ENCODE results near the gene KITLG. TPM values are rescaled to one million over a fixed set of nuclear protein-coding genes. Genes with fewer than 3 reads are reported as not detected.

Gene KITLG
- total and polyA plus RNA-seq, 12 donors: 1.9 to 22.7 (median 9.5) TPM

DNA sequence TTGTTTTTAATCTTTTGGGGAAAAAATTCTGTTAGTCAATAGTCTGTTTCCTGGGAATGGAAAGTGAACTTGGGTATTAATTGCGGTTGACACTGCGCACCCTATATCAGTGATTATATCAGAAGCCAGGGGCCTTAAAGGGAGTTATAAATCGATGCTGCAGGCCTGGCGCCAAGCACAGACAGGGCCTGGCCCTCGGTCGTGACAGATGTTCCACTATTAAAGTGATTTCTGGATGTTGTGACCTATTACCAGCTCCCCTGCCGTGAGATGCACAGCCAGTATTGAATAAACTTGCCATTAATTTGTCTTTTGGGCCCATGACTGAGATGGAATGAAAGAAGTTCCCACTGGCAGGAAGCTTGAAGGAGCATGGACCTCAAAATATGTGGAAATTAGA is 45.1 kb upstream of the KITLG start:
- Histone ChIP-seq H3K27ac (no peak overlapping the region), H3K36me3 (replicated peaks in 1 of 2) (no peaks in the 10 kb centered on the region), H3K4me3 (no peak overlapping the region), H3K9me3 (replicated peaks in 1 of 3) (no peaks in the 10 kb centered on the region), H3K4me1 (replicated peaks in 1 of 2) (no peaks in the 10 kb centered on the region), H3K27me3 (no peaks in the 10 kb centered on the region)
- intact Hi-C loops (cut with DNase I): no loop called here
- DNase-seq: no peak
- TF ChIP-seq, protein P1, sequence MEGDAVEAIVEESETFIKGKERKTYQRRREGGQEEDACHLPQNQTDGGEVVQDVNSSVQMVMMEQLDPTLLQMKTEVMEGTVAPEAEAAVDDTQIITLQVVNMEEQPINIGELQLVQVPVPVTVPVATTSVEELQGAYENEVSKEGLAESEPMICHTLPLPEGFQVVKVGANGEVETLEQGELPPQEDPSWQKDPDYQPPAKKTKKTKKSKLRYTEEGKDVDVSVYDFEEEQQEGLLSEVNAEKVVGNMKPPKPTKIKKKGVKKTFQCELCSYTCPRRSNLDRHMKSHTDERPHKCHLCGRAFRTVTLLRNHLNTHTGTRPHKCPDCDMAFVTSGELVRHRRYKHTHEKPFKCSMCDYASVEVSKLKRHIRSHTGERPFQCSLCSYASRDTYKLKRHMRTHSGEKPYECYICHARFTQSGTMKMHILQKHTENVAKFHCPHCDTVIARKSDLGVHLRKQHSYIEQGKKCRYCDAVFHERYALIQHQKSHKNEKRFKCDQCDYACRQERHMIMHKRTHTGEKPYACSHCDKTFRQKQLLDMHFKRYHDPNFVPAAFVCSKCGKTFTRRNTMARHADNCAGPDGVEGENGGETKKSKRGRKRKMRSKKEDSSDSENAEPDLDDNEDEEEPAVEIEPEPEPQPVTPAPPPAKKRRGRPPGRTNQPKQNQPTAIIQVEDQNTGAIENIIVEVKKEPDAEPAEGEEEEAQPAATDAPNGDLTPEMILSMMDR (IDR thresholded peaks at IDR 0.05): no peak
- no peak for TF ChIP-seq POLR2A (IDR thresholded peaks at IDR 0.05)
- WGBS, 4 donors: 73 to 77% (median 74%) methylated on average over 7 of the region's 7 CpGs

DNA sequence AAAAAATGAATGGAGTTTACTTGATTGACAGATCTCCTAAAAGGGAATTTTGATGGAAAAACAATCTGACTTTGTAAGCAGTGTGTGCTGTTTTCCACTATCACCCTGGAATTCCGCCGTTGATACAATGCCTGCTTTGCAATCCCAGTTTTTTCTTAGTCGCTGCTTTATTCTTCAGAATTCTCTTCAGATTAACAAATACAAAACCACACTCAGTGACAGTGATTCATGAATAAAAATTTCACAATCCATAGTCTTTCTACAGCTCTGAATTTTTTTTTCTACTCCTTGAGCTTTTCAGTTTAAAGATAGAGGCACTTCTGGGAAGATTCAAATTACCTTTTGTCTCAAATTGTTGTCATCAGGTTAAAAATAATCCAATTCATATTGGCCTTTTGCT is 44.6 kb upstream of the KITLG start:
- TF ChIP-seq POLR2A (IDR thresholded peaks at IDR 0.05): no peak
- TF ChIP-seq, protein P1 (IDR thresholded peaks at IDR 0.05): no peak
- Histone ChIP-seq H3K4me1 (replicated peaks in 1 of 2) (no peaks in the 10 kb centered on the region), H3K9me3 (replicated peaks in 1 of 3) (no peaks in the 10 kb centered on the region), H3K27ac (no peak overlapping the region), H3K4me3 (no peak overlapping the region), H3K27me3 (no peaks in the 10 kb centered on the region), H3K36me3 (replicated peaks in 1 of 2) (no peaks in the 10 kb centered on the region)
- intact Hi-C loops (cut with DNase I): no loop called here
- 77 to 87% (median 81%) methylated on average over 3 of the region's 3 CpGs for WGBS, 4 donors
- DNase-seq: no peak

DNA sequence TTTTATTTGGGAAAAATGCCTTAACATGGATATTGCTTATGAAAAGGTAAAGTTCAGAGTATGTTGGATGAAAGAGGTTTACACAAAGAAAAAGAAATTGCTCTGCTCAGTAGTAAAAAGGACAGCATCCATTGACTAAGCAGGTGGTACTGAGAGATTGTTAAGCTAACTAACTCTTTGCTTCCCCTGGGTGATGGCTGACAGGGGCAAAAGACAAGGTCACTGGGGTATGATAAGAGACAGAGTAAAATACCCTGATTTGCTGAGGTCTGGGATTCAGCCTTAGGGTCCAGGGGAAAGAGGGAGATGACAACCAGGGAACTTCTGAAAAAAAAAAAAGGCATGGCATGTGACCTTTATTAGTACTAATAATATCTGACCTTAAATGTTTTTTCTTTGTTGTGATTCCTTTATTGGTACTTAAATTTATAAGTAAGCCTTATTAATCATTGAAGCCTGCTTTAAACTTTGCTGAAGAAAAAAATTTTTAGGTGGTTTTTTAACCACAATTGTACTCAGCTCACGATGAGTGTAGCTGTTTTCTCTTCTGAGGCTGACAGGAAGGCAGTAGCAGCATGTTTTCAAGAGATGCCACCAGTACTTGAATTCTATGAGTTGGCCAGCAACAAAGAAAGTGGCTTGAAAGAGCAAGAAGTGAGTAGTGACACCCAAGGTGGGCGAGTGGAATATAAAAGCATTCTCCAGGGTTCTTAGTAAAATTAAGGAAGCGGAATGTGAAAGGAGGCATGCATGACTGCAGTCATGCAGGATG is 43.7 kb upstream of the KITLG start:
- WGBS, 4 donors: 74 to 83% (median 80%) methylated on average over 3 of the region's 3 CpGs
- no peaks in the 10 kb centered on the region for H3K9me3 ChIP-seq (replicated peaks in 1 of 3)
- intact Hi-C loops (cut with DNase I): no loop called here

DNA sequence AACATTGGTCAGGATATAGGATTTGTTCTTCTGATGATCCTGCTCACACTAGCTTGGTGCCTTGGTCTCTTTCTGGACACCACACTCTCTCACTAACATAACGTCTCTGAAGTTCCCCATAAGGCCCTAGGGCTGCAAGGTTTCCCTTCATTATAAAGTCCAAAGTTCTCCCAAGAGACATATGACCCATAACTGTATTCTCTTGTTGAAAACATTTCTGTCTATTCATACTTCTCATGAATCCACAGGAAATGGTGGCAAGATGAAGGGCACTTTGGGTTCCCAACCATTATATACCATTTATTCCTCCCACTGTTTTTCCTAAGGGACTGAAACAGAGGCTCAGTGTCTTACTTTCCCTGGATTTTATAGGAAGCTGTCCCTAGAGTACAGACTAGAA is 37.1 kb upstream of the KITLG start:
- WGBS, 4 donors: 76 to 82% (median 80%) methylated on average over 1 of the region's 1 CpG
- intact Hi-C loops (cut with DNase I): no loop called here
- Histone ChIP-seq H3K27me3 (no peaks in the 10 kb centered on the region), H3K36me3 (replicated peaks in 1 of 2) (no peaks in the 10 kb centered on the region), H3K27ac (no peak overlapping the region), H3K9me3 (replicated peaks in 1 of 3) (no peaks in the 10 kb centered on the region), H3K4me1 (replicated peaks in 1 of 2) (no peaks in the 10 kb centered on the region), H3K4me3 (no peak overlapping the region)
- DNase-seq: no peak
- no peak for TF ChIP-seq POLR2A (IDR thresholded peaks at IDR 0.05)
- TF ChIP-seq, protein P1 (IDR thresholded peaks at IDR 0.05): no peak

More for the DNA sequence above, 43.7 kb upstream of the KITLG start:
- Histone ChIP-seq H3K36me3 (replicated peaks in 1 of 2) (no peaks in the 10 kb centered on the region), H3K27ac (no peak overlapping the region), H3K27me3 (no peaks in the 10 kb centered on the region), H3K4me1 (replicated peaks in 1 of 2) (no peaks in the 10 kb centered on the region), H3K4me3 (no peak overlapping the region)
- TF ChIP-seq POLR2A (IDR thresholded peaks at IDR 0.05): no peak
- TF ChIP-seq, protein P1 (IDR thresholded peaks at IDR 0.05): no peak
- no peak for DNase-seq

Measured in adrenal gland (tissue), 12 donors.